Breast epithelium (tissue), 4 donors: ENCODE data around the gene WASF3. TPM values are rescaled to one million over a fixed set of nuclear protein-coding genes. Genes with fewer than 3 reads are reported as not detected.

ENCODE experiments used
- DNase-seq, 2 donors: peaks; one replicate each; pipeline ENCODE4 v3.0.0-alpha.2; 2019; ENCODE audit warnings: low spot score in 2 of 2
- H3K27ac ChIP-seq, 2 donors: fragments of 200-600 bp; sonication (generic) in 1 of 2; one replicate each; pipeline ENCODE4 v1.5.1; 2016 to 2019; ENCODE audit warnings: mild to moderate bottlenecking in 1 of 2
- H3K27me3 ChIP-seq, 2 donors: fragments of 200-600 bp; sonication (generic) in 1 of 2; one replicate each; pipeline versions ENCODE4 v1.5.1 to v1.6.0; 2017 to 2019; ENCODE audit warnings: control low read depth in 1 of 2, mild to moderate bottlenecking in 1 of 2
- H3K36me3 ChIP-seq: fragments of 200-600 bp; one replicate; pipeline ENCODE4 v1.5.1; 2019
- H3K4me1 ChIP-seq, 2 donors: fragments of 200-600 bp; sonication (generic); one replicate each; pipeline ENCODE4 v1.5.1; 2016 to 2019; ENCODE audit warnings: control low read depth in 1 of 2
- H3K4me3 ChIP-seq, 3 donors: fragments of 200-600 bp; sonication (generic); 1 replicate in 2 of 3; 2 replicates in 1 of 3; pipeline ENCODE4 v1.5.1; 2016 to 2019; ENCODE audit warnings: mild to moderate bottlenecking in 3 of 3, moderate library complexity in 2 of 3
- H3K9me3 ChIP-seq, 2 donors: fragments of 200-600 bp; sonication (generic) in 1 of 2; one replicate each; pipeline ENCODE4 v1.5.1; 2016 to 2019; ENCODE audit warnings: control low read depth in 1 of 2
- POLR2A ChIP-seq: fragments of 450-650 bp; IDR thresholded peaks from one replicate; pipeline ENCODE4 v1.6.1; 2016; ENCODE audit warnings: antibody characterized with exemption, mild to moderate bottlenecking, moderate library complexity
- POLR2AphosphoS5 ChIP-seq, 3 donors: sonication (generic); formaldehyde crosslinking; IDR thresholded peaks; one replicate each; pipeline ENCODE4 v1.6.1; 2017; ENCODE audit warnings: antibody characterized with exemption in 3 of 3
- intact Hi-C: fragments of 100-400 bp; cut with DNase I; formaldehyde crosslinking; loops from one replicate; pipeline ENCODE4 v1.15.1; 2023; ENCODE audit warnings: low total_unique reads
- total RNA-seq, 3 donors: library from RNA; depleted of rRNA; stranded (reverse); fragments of >200 nt; gene quantifications; one replicate each; pipeline ENCODE4 v1.1.0, GENCODE V29; 2016
- TF ChIP-seq, protein P1 (sequence below), 3 donors: fragments of 450-650 bp; IDR thresholded peaks; one replicate each; pipeline ENCODE4 v1.5.1; 2016 to 2017; ENCODE audit warnings: antibody characterized with exemption in 3 of 3, mild to moderate bottlenecking in 3 of 3, moderate library complexity in 3 of 3

Gene WASF3
- total RNA-seq, 3 donors from 2014 or later = 15.2 to 67.0 (median 19.3) TPM

DNA sequence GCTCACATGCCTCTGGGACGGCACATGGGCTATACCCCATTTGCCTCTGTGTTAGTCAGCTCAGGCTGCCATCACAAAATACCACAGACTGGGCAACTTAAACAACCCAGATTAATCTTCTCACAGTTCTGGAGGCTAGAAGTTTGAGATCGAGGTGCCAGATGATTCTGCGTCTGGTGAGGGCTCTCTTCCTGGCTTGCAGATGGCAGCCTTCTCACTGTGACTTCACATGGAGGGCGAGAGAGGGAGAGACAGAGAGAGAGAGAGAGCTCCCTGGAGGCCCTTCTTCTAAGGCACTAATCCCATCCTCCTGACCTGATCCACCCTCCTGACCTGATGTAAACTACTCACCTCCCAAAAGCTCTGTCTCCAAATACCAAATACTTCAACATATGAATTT lies 148.1 kb downstream of the WASF3 start:
- no peak for DNase-seq
- Histone ChIP-seq H3K27me3 (no peaks in the 10 kb centered on the region), H3K4me3 (no peak overlapping the region), H3K36me3 (no peaks in the 10 kb centered on the region), H3K9me3 (no peaks in the 10 kb centered on the region), H3K4me1 (no peaks in the 10 kb centered on the region), H3K27ac (no peak overlapping the region)
- intact Hi-C loops = no loop called here
- no peak for TF ChIP-seq POLR2A
- TF ChIP-seq, protein P1, sequence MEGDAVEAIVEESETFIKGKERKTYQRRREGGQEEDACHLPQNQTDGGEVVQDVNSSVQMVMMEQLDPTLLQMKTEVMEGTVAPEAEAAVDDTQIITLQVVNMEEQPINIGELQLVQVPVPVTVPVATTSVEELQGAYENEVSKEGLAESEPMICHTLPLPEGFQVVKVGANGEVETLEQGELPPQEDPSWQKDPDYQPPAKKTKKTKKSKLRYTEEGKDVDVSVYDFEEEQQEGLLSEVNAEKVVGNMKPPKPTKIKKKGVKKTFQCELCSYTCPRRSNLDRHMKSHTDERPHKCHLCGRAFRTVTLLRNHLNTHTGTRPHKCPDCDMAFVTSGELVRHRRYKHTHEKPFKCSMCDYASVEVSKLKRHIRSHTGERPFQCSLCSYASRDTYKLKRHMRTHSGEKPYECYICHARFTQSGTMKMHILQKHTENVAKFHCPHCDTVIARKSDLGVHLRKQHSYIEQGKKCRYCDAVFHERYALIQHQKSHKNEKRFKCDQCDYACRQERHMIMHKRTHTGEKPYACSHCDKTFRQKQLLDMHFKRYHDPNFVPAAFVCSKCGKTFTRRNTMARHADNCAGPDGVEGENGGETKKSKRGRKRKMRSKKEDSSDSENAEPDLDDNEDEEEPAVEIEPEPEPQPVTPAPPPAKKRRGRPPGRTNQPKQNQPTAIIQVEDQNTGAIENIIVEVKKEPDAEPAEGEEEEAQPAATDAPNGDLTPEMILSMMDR (IDR thresholded peaks at IDR 0.05) = no peak
- no peak for TF ChIP-seq POLR2AphosphoS5 (IDR thresholded peaks at IDR 0.05)

DNA sequence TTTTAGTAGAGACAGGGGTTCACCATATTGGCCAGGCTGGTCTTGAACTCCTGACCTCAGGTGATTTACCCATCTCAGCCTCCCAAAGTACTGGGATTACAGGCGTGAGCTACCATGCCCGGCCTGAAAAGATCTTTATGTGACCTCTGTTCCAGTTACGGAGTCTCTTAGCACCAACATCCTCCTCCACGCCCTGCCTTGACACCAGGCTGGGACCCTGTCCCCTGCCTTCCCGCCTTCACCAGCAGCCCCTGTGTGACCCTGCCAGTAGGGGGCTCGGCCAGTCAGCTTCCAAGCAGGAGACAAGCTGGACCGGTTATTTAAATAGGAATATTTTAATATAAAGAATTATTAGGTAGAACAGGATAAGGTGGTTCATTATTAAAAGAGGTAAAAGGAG lies 148.9 kb downstream of the WASF3 start:
- Histone ChIP-seq H3K36me3 (no peaks in the 10 kb centered on the region), H3K9me3 (no peaks in the 10 kb centered on the region), H3K27ac (no peak overlapping the region), H3K27me3 (no peaks in the 10 kb centered on the region), H3K4me1 (no peaks in the 10 kb centered on the region), H3K4me3 (no peak overlapping the region)
- TF ChIP-seq, protein P1 (IDR thresholded peaks at IDR 0.05) = no peak
- no peak for TF ChIP-seq POLR2AphosphoS5 (IDR thresholded peaks at IDR 0.05)
- no peak for TF ChIP-seq POLR2A
- intact Hi-C loops = no loop called here
- no peak for DNase-seq

DNA sequence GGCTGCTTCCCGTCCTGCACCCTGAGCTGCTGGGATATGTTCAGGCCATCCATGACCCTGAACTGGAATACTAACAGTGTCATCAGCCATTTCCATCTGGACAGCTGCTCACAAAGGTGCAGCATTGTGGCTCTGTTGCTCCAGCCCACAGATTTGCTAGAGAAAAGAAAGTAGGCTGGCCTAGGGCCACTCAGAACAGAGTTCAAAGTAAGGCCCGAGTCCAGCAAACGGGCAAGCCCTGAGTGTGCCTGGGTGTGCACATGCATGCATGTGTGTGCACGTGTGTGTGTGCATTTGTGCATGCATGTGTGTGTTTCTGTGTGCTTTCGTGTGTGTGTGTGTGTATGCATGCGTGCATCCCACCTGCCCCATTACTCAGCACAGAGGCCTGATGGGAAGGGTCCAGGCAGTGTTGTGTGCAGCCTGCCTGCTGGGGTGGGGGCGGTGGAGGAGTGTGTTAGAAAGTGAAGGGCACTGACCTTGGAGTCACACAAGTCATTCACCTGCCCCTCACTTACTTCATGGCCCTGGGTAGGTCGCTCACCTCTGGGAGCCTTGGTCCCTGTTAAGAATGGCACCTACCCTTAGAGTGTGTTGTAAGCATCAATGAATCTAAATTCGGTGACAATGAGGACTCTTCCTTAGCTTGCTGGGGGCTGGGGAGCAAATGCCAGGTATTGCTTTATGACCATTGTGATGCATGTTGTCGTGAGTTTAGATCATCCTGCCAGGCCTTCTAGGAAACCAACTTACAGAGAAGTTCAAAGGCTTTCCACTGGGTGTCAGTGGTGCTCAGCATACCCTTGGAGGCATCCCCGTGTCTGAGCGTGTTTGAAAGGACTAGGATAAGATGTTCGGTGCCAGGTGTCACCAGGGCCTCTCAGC lies 149.9 kb downstream of the WASF3 start:
- DNase-seq = no peak
- intact Hi-C loops = no loop called here

DNA sequence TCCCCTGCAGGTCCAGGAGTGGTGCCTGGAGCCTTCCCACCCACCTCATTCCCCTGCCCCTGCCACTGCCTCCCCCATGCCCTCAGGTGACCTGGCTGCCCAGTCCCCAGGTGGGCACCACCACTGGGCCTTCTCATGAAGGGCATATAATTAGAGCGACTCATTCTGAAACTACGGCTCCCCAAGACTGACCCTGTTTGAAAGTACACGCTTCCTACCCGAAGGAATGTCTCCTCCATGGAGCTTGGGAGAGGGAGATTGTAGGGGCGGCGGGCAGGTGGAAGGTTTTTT lies 150.5 kb downstream of the WASF3 start:
- TF ChIP-seq POLR2A (no peak), POLR2AphosphoS5 (IDR thresholded peaks at IDR 0.05) (no peak)
- TF ChIP-seq, protein P1 (IDR thresholded peaks at IDR 0.05) = no peak
- H3K36me3 ChIP-seq = no peaks in the 10 kb centered on the region
- H3K9me3 ChIP-seq = peaks cover 0 to 6% of the 10 kb centered on the region in 2 donors
- H3K27me3 ChIP-seq = no peaks in the 10 kb centered on the region
- H3K4me1 ChIP-seq = no peaks in the 10 kb centered on the region
- DNase-seq = no peak
- intact Hi-C loops = no loop called here
- no peak overlapping the region for H3K27ac ChIP-seq
- no peak overlapping the region for H3K4me3 ChIP-seq

More for the DNA sequence above, 149.9 kb downstream of the WASF3 start:
- H3K4me1 ChIP-seq = no peaks in the 10 kb centered on the region
- no peaks in the 10 kb centered on the region for H3K27me3 ChIP-seq
- H3K27ac ChIP-seq = no peak overlapping the region
- TF ChIP-seq POLR2A (no peak), POLR2AphosphoS5 (IDR thresholded peaks at IDR 0.05) (no peak)
- TF ChIP-seq, protein P1 (IDR thresholded peaks at IDR 0.05) = peak in 2 of 3 donors; percentile 41 to 52
- H3K36me3 ChIP-seq = no peaks in the 10 kb centered on the region
- no peak overlapping the region for H3K4me3 ChIP-seq
- peaks cover 0 to under 1% of the 10 kb centered on the region in 2 donors for H3K9me3 ChIP-seq

DNA sequence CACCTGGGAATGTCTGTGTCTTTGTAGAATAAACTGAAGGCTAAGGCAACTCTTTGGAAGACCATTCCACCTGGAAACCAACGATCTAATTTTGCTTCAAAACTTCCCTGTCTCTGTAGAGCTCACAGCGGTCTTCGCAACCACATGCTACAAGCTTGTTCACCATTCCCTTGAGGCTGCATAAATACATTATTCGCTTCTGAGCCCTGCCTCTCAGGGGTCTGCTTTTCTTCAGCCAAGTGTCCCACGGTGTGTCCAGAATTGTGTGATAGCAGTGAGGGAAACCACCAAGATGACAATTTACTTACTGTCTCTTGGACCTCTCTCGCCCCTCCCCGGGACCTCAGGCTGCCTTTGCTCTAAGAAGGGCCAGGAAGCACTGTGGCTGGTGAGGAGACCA lies 152.0 kb downstream of the WASF3 start:
- TF ChIP-seq POLR2AphosphoS5 (IDR thresholded peaks at IDR 0.05) (no peak), POLR2A (no peak)
- TF ChIP-seq, protein P1 (IDR thresholded peaks at IDR 0.05) = no peak
- Histone ChIP-seq H3K27me3 (no peaks in the 10 kb centered on the region), H3K4me3 (no peak overlapping the region), H3K27ac (no peak overlapping the region), H3K36me3 (no peaks in the 10 kb centered on the region), H3K4me1 (no peaks in the 10 kb centered on the region), H3K9me3 (peaks cover 0 to 11% of the 10 kb centered on the region in 2 donors)
- DNase-seq = no peak
- intact Hi-C loops = no loop called here
